Pancreas (tissue), 10 donors: ENCODE data around the gene RWDD2A. TPM values are rescaled to one million over a fixed set of nuclear protein-coding genes. Genes with fewer than 3 reads are reported as not detected.

ENCODE experiments used
- ATAC-seq, 4 donors: fragments of 200-7000 bp; cut with Tn5 transposase; one replicate each; pipeline versions ENCODE4 v1.8.0 to v1.9.1; 2020; ENCODE audit warnings: mild to moderate bottlenecking in 4 of 4, moderate library complexity in 4 of 4
- DNase-seq, 6 donors: peaks; one replicate each; pipeline ENCODE4 v3.0.0-alpha.2; 2020
- FAIRE-seq: peaks from 2 replicates; lab custom pipeline; 2012; peaks lifted over from hg19 to GRCh38; lab: Jason Lieb, UNC
- H3K27ac ChIP-seq, 4 donors: fragments of 200-600 bp; sonication (generic); 1 replicate in 3 of 4; 2 replicates in 1 of 4; pipeline versions ENCODE4 v1.5.0 to v1.8.0; 2020
- H3K27me3 ChIP-seq, 4 donors: fragments of 200-600 bp; one replicate each; pipeline ENCODE4 v1.8.0; 2021
- H3K36me3 ChIP-seq, 3 donors: fragments of 200-600 bp; sonication (generic) in 1 of 3; one replicate each; pipeline versions ENCODE4 v1.5.0 to v1.8.0; 2020 to 2021
- H3K4me1 ChIP-seq, 3 donors: fragments of 200-600 bp; one replicate each; pipeline ENCODE4 v1.8.0; 2021
- H3K4me3 ChIP-seq, 4 donors: fragments of 200-600 bp; sonication (generic) in 2 of 4; one replicate each; pipeline versions ENCODE4 v1.5.0 to v1.8.0; 2020 to 2021
- H3K9me3 ChIP-seq, 4 donors: fragments of 200-600 bp; one replicate each; pipeline ENCODE4 v1.8.0; 2021
- WGBS, 2 donors: extraction: QIAGEN DNeasy Blood & Tissue Kit; methylation state at CpG; one replicate each; pipeline ENCODE4 v1.1.7; 2013; 5-methylcytosine and 5-hydroxymethylcytosine counted together
- intact Hi-C, 3 donors: fragments of 100-400 bp; cut with DNase I; formaldehyde crosslinking; loops; one replicate each; pipeline versions ENCODE4 v1.11.1 to v1.14.2; 2022
- polyA plus RNA-seq, 2 donors: library from polyadenylated mRNA; stranded (reverse); fragments of 200-250 nt; gene quantifications; one replicate each; pipeline ENCODE4 v1.2.3, GENCODE V29; 2013
- total RNA-seq, 6 donors: library from RNA; stranded (reverse); fragmentation: NEBNext Ultra II Directional in 4 of 6; extraction: Animal tissue kit (Norgen Biotek cat#: 25700) in 4 of 6; gene quantifications; one replicate each; pipeline versions ENCODE4 v1.2.1 to v1.2.4, GENCODE V29; 2021 to 2023
- TF ChIP-seq, protein P1 (sequence below), 4 donors: fragments of 200-600 bp; sonication (generic) in 3 of 4; IDR thresholded peaks; one replicate each; pipeline versions ENCODE4 v1.5.0 to v1.8.0; 2021; ENCODE audit warnings: antibody characterized with exemption in 4 of 4
- donor health status: healthy with polysubstance abuse.
- donor health status: DM: no; HTN: no; CAD: no; lungs with moderate emphysema.
- donor health status: DM: no; HTN: no; CAD: no.
- donor health status: control.
- donor health status: control.
- donor health status: Bipolar disorder and iron deficiency.
- donor health status: DM: yes; HTN: yes; CAD: no.
- donor health status: DM: no; HTN: no; CAD: no.
- donor health status: DM: no; HTN: no; CAD: no.
- donor health status: DM: yes; HTN: yes; CAD: no.

The RWDD2A gene
- total RNA-seq, result 1 to 10 TPM; 3.3 to 5.6 (median 4.3) TPM
- polyA plus RNA-seq, result 1 to 10 TPM; 6.2 to 6.8 TPM

DNA sequence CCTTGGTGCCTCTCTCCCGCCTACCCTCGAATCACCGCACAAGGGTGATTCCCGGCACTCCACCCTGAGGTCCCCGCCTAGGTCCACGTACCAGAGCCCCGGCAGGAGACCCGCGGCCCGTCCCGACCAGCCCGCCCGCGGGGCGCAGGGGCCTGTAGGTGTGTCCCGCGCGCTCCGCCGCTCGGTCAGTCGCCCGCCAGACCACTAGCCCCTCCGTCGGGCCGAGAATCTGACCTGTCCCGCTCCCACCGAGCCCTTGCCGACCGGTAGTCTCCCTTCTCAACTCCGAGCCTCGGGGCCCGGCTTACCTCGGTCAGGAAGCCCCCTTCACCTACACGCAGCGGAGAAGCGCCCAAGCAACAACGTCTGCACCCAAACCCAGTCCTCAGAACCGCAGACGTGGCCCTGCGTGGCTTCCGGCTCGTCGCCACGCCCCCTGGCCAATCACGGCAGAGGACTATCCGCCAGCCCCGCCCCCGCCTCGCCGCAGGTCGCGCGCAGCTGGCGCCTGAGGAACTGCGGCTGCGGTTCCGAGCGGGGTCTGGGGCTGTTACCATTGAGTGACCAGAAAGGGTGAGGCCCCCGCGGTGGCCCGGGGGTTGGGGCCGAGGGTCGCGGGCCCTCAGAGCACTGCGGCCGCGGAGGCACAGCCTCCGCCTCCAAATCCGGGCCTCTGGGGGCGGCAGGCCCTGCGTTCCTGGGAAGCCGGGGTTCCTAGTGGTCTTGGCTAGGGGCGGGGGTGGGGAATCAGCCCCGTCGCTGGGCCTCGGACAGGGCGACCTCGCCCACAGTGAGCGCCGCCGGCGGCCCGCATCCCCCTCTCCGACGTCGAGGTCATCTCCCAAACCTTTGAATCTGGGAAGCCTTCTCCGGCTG is at the start of gene RWDD2A, which contains the start of gene PGM3:
TSS of gene RWDD2A (plus strand) at position 487 of the 876 bp plus-strand sequence. CDS start 1,095 bp downstream, outside the sequence.
TSS of gene PGM3 (minus strand) at position 395 of the 876 bp plus-strand sequence. CDS start 2,253 bp downstream, outside the sequence.
- TF ChIP-seq, protein P1, sequence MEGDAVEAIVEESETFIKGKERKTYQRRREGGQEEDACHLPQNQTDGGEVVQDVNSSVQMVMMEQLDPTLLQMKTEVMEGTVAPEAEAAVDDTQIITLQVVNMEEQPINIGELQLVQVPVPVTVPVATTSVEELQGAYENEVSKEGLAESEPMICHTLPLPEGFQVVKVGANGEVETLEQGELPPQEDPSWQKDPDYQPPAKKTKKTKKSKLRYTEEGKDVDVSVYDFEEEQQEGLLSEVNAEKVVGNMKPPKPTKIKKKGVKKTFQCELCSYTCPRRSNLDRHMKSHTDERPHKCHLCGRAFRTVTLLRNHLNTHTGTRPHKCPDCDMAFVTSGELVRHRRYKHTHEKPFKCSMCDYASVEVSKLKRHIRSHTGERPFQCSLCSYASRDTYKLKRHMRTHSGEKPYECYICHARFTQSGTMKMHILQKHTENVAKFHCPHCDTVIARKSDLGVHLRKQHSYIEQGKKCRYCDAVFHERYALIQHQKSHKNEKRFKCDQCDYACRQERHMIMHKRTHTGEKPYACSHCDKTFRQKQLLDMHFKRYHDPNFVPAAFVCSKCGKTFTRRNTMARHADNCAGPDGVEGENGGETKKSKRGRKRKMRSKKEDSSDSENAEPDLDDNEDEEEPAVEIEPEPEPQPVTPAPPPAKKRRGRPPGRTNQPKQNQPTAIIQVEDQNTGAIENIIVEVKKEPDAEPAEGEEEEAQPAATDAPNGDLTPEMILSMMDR (IDR thresholded peaks at IDR 0.05), result no peak
- peaks cover 12 to 32% (median 17%) of the 10 kb centered on the region in 3 donors for H3K4me1 ChIP-seq
- no peak for FAIRE-seq
- peak; percentile 88 to 95 (median 92) for DNase-seq
- WGBS, 2 donors, result 0% methylated on average over 74 to 88 of the region's 88 CpGs
- no peaks in the 10 kb centered on the region for H3K9me3 ChIP-seq
- no peaks in the 10 kb centered on the region for H3K36me3 ChIP-seq
- H3K27me3 ChIP-seq, result no peaks in the 10 kb centered on the region
- peak within 1 kb of the TSS; percentile 43 to 95 (median 82) for H3K4me3 ChIP-seq
- ATAC-seq, result peak; percentile 94 to 97 (median 96)
- peak within 1 kb of the TSS; percentile 83 to 93 (median 88) for H3K27ac ChIP-seq
- intact Hi-C loops, result no loop called here

DNA sequence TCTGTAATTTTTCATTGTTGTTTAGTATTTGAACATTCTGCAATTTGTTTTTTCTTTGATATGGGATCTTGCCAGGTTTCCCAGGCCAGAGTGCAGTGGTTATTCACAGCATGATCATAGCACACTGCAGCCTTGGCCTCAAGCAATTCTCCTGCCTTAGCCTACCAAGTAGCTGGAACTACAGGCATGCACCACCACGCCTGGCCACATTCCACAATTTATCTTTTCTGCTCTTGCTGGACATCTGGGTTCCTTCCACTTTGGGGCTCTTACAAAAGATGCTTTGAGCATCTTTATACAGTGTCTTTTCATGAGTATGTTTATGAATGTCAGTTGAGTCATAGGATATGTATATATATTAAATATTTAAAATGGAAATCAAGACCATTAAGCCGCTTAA is 42.0 kb upstream of the RWDD2A start:
- TF ChIP-seq, protein P1 (IDR thresholded peaks at IDR 0.05), result no peak
- FAIRE-seq (no peak), DNase-seq (no peak), ATAC-seq (no peak)
- 91 to 97% methylated on average over 2 of the region's 2 CpGs for WGBS, 2 donors
- intact Hi-C loops, result no loop called here
- Histone ChIP-seq H3K36me3 (peaks cover 0 to 40% (median 4%) of the 10 kb centered on the region in 3 donors), H3K9me3 (no peaks in the 10 kb centered on the region), H3K4me1 (no peaks in the 10 kb centered on the region), H3K4me3 (no peak overlapping the region), H3K27ac (no peak overlapping the region), H3K27me3 (no peaks in the 10 kb centered on the region)

DNA sequence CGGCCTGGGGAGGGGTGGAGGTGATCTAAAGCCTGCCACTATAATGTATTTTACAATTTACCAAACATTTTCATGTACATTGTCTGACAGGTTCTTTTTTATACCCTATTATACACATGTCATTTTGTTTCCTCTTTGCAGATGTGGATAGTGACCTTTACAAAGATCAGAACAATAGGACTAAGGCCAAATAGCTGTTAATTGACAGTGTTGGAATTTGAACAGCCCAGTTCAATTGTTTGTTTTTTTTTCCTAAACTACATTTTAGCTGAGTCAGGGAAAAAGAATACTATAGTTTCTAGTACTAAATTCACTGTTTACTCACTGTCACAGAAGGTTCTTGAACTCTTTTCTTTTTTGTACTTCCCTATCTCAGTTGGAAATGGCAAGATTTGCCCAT is 40.2 kb upstream of the RWDD2A start:
- intact Hi-C loops, result no loop called here
- Histone ChIP-seq H3K27ac (no peak overlapping the region), H3K27me3 (no peaks in the 10 kb centered on the region), H3K36me3 (peaks cover 0 to 47% (median 4%) of the 10 kb centered on the region in 3 donors), H3K4me3 (no peak overlapping the region), H3K4me1 (no peaks in the 10 kb centered on the region), H3K9me3 (no peaks in the 10 kb centered on the region)
- 86 to 88% methylated on average over 1 of the region's 1 CpG for WGBS, 2 donors
- FAIRE-seq (no peak), ATAC-seq (no peak), DNase-seq (no peak)
- TF ChIP-seq, protein P1 (IDR thresholded peaks at IDR 0.05), result no peak

DNA sequence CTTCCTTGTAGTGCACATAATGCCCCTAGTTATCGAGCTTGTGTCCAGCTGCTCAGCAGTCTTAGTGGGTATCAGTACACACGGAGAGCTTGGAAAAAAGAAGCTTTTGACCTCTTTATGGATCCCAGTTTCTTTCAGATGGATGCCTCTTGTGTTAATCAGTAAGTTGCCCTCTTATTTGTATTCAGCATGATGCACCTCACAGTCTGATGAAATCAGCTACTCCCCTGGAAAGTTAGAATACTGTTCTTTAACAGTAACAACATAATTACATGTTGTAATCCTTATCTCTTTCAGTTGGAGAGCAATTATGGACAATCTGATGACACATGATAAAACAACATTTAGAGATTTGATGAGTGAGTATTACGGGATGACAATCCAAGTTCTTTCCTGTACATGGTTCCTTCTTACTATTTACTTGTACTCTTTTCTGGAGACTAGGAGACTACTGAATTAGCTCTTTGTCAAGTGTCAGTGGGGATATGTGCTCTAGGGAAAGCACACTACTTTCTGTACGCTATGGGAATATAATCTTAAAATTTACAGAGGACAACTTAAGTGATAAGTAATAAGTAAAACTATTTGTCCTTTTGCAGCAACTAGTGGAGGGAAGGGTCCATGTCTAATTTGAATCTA is 39.2 kb upstream of the RWDD2A start:
- Histone ChIP-seq H3K4me3 (no peak overlapping the region), H3K36me3 (peaks cover 0 to 56% (median 4%) of the 10 kb centered on the region in 3 donors), H3K9me3 (no peaks in the 10 kb centered on the region), H3K27ac (no peak overlapping the region), H3K4me1 (no peaks in the 10 kb centered on the region), H3K27me3 (no peaks in the 10 kb centered on the region)
- no peak for ATAC-seq
- intact Hi-C loops, result no loop called here
- no peak for FAIRE-seq
- TF ChIP-seq, protein P1 (IDR thresholded peaks at IDR 0.05), result no peak
- WGBS, 2 donors, result 76 to 84% methylated on average over 4 of the region's 4 CpGs
- no peak for DNase-seq
